Central memory CD4-positive, alpha-beta T cell (primary cell): ENCODE results near the gene CCDC69.
"Not testable (repeated sequence)": the region's sequence is repeated elsewhere in the genome, so short reads cannot be mapped to it uniquely, and the experiment has no call there.

Experiments
- DNase-seq: peaks from one replicate; pipeline ENCODE4 v3.0.0; 2022

CCDC69 gene

DNA sequence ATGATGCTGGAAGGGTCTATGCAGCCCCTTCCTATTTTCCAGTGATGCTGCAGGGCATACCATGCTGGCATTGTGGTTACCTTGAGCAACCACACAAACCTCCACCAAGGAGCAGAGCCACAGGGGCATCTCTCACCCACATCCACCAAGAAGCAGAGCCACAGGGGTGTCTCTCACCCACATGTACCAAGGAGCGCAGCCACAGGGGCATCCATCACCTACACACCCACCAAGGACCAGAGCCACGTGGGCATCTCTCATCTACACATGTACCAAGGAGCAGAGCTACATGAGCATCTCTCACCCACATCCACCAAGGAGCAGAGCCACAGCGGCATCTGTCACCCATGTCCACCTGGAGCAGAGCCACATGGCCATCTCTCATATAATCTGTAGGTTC is 20.3 kb upstream of the CCDC69 start:
- no peak for DNase-seq

GRCh38 chr5:151243564-151243963 is 19.7 kb upstream of the CCDC69 start:
- no peak for DNase-seq

- DNase-seq: no peak
Measured at GRCh38 chr5:151243127-151243526, 19.2 kb upstream of the CCDC69 start.

DNA sequence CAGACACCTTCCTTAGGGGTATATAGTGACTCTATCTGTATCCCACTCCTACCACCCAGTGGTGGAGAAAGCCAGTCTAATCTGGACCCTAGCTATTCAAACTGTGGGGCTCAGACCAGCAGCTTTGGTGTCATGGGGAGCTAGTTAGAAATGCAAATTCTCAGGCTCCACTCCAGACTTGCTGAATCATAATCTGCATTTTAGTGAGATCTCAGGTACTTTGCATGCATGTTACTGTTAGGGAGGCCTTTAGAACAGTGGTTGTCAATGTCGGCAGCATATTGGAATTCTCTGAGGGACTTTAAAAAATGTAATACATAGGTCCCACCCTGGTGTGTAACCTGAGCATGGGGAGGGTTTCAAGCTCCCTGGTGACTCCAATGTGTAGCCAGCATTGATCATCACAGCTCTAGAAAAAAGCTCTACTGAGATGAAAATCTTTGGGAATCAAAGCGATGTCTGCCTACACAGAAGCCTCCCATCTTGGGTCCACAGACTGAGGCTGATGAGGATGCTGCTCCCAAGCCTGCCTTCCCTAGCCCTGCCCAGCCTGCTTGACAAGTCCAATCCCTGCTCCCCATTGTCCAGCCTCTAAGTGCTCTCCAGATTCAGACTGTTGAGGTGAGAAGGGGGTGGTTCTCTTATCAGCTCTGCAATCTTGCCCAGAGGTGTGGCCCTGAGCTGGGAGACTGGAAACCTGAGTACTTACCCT is 17.2 kb upstream of the CCDC69 start:
- DNase-seq: no peak

GRCh38 chr5:151240268-151240835 is 16.5 kb upstream of the CCDC69 start:
- DNase-seq: not testable (repeated sequence)

- DNase-seq: peak; percentile 27
Measured at GRCh38 chr5:151239237-151239861, 15.5 kb upstream of the CCDC69 start.

DNA sequence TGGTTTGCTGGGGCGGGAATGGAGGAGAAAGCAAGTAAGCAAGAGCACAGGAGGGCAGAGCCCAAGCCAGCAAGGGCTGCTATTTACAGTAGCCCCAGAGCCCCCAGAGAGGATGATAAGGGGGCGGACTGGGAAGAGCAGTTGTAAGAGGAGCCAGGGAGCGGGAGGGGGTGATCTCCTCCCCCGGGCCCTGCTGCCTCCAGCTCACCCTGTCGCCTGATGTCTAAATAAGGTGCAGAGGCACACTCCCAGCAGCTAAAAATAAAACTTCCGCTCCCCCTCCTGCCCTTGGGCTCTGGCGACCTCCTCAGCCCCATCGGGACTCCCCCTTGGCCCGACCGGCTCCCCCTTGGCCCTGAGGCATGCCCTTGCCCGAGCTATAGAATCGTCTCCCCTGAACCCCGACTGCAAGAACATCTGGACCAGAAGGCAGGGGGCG is 14.4 kb upstream of the CCDC69 start:
- no peak for DNase-seq

DNA sequence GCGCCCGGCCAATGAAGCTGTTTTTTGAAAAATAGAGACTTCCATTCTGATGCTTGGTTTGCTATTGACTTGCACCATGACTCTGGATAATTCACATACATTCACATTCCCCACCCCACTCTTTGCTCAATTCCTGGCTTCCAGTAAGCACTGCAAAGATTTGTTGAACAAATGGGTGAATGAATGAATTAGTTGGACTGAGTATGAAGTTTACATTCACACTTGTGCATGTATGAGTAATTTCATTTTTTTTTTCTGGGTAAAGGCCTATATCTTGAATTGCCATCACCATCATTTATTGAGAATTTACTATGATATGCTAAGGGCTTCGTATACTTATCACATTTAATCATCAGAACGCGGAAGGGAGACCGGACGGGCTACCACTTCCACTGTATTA is 13.8 kb upstream of the CCDC69 start:
- no peak for DNase-seq

- DNase-seq: no peak
Measured at GRCh38 chr5:151236888-151237287, 13.0 kb upstream of the CCDC69 start.

GRCh38 chr5:151235239-151235571 is 11.3 kb upstream of the CCDC69 start:
- DNase-seq: not testable (repeated sequence)

GRCh38 chr5:151234476-151235238 is 10.8 kb upstream of the CCDC69 start:
- DNase-seq: no peak

DNA sequence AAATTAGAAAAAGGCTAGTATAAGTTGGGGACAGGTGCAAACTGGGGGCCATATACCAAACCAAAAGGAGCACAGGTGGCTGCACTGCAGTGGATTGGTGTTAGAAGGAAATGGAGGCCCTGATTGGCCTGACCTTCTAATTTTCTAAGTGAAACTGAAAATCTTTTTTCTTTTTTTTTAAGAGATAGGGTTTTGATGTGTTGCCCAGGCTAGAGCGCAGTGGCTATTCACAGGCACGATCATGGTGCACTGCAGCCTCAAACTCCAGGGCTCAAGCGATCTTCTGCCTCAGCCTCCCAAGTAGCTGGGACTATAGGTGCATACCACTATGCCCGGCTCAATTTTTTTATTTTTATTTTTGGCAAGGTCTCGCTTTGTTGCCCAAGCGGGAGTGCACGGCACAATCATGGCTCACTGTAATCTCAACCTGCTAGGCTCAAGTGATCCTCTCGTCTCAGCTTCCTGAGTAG is 9.8 kb upstream of the CCDC69 start:
- DNase-seq: no peak

GRCh38 chr5:151231359-151231758 is 7.5 kb upstream of the CCDC69 start:
- no peak for DNase-seq

- no peak for DNase-seq
Measured at GRCh38 chr5:151230048-151230680, 6.3 kb upstream of the CCDC69 start.

GRCh38 chr5:151228986-151229385 is 5.1 kb upstream of the CCDC69 start:
- no peak for DNase-seq

GRCh38 chr5:151227918-151228447 is 4.1 kb upstream of the CCDC69 start:
- DNase-seq: no peak

DNA sequence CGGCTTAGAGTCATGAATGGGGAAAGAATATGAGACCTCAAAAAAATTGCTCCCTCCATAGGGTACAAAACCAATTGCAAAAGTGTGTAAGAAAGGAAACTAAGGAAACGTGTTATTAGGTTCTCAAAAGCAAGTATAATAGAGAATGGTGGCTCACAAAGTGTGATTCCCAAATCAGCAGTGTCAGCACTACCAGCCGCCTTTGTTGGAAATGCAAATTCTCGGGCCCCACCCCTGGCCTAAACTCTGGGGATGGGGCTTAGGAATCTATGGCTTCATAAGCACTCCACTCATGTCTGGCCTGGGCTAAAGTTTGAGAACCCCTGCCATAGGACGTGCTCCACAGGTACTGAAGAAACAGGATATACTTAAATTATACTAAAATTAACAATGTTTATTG is 1.6 kb upstream of the CCDC69 start:
- no peak for DNase-seq

DNA sequence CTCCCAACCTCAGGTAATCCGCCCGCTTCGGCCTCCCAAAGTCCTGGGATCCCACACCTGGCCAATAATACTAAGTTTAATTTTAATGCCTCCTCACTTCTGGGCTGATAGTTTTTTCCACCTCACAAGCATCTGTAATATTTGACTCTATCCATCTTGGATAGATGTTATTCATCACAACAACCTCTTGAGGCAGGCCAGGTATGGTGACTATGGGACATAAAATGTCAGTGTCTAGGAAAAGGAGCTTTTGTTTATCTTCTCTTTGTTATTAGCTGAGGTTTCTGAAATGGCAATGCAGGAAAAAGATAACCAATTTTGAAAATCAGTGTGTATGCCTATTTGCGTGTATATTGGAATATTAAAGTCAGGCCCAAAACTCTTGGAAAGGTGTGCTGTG is 1.2 kb upstream of the CCDC69 start:
- no peak for DNase-seq

GRCh38 chr5:151224372-151224771 is 480 bp upstream of the CCDC69 start:
- DNase-seq: peak; percentile 43

DNA sequence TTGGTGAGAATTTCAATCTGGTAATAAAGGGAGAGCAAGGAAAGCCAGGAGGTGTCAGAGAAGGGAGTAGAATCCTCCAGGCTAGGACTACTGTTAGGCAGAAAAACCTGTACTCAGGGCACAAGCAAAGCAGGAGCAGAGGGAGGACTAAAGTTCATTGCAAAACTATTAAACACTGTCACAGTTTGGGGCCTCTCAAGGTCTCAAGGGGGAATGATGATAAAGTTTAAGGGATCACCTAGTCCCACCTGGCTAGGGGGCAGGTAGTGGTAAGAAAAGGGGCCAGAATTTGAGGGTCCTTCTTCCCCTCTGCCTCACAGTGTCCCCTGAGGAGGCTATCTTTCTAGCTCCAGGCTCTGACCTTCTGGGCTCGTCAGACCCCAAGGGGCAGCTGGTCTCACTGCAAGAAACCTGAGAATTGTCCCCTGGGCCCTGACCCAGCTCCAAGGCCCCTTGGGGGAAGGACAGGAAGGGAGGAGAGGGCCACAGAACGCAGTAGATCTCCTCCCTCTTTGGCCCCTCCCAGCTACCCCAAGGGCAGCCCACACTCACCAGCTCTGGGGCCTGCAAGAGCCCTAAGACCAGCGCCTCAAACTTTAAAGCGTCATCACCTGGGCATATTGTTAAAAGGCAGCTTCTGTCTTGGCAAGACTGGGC is 974 bp downstream of the CCDC69 start:
- DNase-seq: peak; percentile 46

DNA sequence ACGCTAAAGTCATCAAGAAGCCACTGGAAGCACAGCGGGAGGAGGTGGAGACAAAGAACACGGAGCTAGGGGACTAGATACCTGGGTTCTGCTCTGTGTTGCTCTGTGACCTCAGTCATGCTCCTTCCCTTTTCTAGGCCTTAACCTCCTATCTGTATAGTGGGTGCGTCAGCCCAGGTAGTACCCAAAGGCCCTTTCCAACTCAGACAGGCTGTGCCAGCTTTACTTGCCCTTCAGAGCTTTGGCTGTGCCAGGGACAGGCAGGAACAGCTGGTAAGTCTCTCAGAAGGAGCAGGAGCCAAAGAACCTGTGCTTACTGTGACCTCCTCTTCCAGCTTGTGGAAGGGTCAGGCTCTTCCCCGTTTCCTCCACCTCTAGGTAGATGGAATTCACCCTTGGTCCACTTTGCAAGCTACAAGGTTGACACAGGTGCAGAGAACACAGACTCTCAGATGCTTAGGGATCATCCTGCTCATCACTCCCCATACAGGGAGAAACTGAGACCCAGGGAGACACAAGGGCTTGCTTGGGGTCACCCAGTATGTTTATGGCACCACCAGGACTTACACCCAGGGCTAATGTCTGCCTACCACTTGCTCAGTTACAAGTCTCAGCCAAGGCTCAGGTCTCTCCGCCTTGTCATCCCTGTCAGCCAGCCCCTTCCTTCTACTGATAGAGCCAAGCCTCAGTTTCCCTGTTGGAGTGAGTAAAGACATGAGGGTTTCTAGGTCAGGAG is 1.7 kb downstream of the CCDC69 start:
- no peak for DNase-seq
